Right atrium auricular region (tissue), 2 donors: ENCODE measurements around the gene WDR87. TPM values are rescaled to one million over a fixed set of nuclear protein-coding genes. Genes with fewer than 3 reads are reported as not detected.

ENCODE experiments used
- DNase-seq: peaks from one replicate; pipeline ENCODE4 v3.0.0-alpha.2; 2019; ENCODE audit warnings: low spot score
- H3K27ac ChIP-seq, 2 donors: fragments of 200-600 bp; sonication (generic); 1 replicate in 1 of 2; 2 replicates in 1 of 2; pipeline ENCODE4 v1.5.1; 2016 to 2019
- H3K27me3 ChIP-seq, 2 donors: fragments of 200-600 bp; sonication (generic); one replicate each; pipeline versions ENCODE4 v1.5.1 to v1.6.0; 2017 to 2019
- H3K36me3 ChIP-seq: fragments of 200-600 bp; sonication (generic); one replicate; pipeline ENCODE4 v1.5.1; 2016
- H3K4me1 ChIP-seq, 2 donors: fragments of 200-600 bp; sonication (generic); one replicate each; pipeline versions ENCODE4 v1.5.1 to v1.6.0; 2017 to 2019
- H3K4me3 ChIP-seq, 2 donors: fragments of 200-600 bp; sonication (generic); 1 replicate in 1 of 2; 2 replicates in 1 of 2; pipeline ENCODE4 v1.5.1; 2017 to 2019; ENCODE audit warnings: mild to moderate bottlenecking in 1 of 2, moderate library complexity in 1 of 2
- H3K9me3 ChIP-seq, 2 donors: fragments of 200-600 bp; sonication (generic); one replicate each; pipeline ENCODE4 v1.5.1; 2019
- CTCF ChIP-seq, 2 donors: fragments of 200-600 bp; sonication (generic); IDR thresholded peaks; one replicate each; pipeline ENCODE4 v1.5.1; 2019; ENCODE audit warnings: antibody characterized with exemption in 2 of 2
- total RNA-seq, 2 donors: library from RNA; depleted of rRNA; stranded (reverse); fragments of >200 nt; gene quantifications; one replicate each; pipeline ENCODE4 v1.1.0, GENCODE V29; 2016

WDR87 gene
- total RNA-seq, 2 donors from 2014 or later, result not detected

GRCh38 chr19:37942516-37942902, 36.1 kb upstream of the WDR87 start:
- Histone ChIP-seq H3K4me3 (no peak overlapping the region), H3K36me3 (no peaks in the 10 kb centered on the region), H3K9me3 (no peaks in the 10 kb centered on the region), H3K4me1 (no peaks in the 10 kb centered on the region), H3K27me3 (no peaks in the 10 kb centered on the region), H3K27ac (no peak overlapping the region)
- TF ChIP-seq CTCF (IDR thresholded peaks at IDR 0.05), result no peak
- no peak for DNase-seq

- TF ChIP-seq CTCF (IDR thresholded peaks at IDR 0.05), result no peak
- no peak for DNase-seq
Measured at GRCh38 chr19:37941782-37942515, 35.6 kb upstream of the WDR87 start.

GRCh38 chr19:37938353-37938752, 32.0 kb upstream of the WDR87 start:
- Histone ChIP-seq H3K36me3 (no peaks in the 10 kb centered on the region), H3K4me1 (peaks cover 0 to 13% of the 10 kb centered on the region in 2 donors), H3K27me3 (no peaks in the 10 kb centered on the region), H3K27ac (no peak overlapping the region), H3K9me3 (peaks cover 0 to 14% of the 10 kb centered on the region in 2 donors), H3K4me3 (no peak overlapping the region)
- no peak for TF ChIP-seq CTCF (IDR thresholded peaks at IDR 0.05)
- no peak for DNase-seq

More at GRCh38 chr19:37941782-37942515, 35.6 kb upstream of the WDR87 start:
- H3K36me3 ChIP-seq, result no peaks in the 10 kb centered on the region
- no peaks in the 10 kb centered on the region for H3K4me1 ChIP-seq
- no peak overlapping the region for H3K4me3 ChIP-seq
- H3K9me3 ChIP-seq, result no peaks in the 10 kb centered on the region
- no peak overlapping the region for H3K27ac ChIP-seq
- no peaks in the 10 kb centered on the region for H3K27me3 ChIP-seq

GRCh38 chr19:37936886-37937285, 30.5 kb upstream of the WDR87 start:
- no peak for DNase-seq
- H3K36me3 ChIP-seq, result no peaks in the 10 kb centered on the region
- peaks cover 0 to 27% of the 10 kb centered on the region in 2 donors for H3K4me1 ChIP-seq
- H3K9me3 ChIP-seq, result peaks cover 0 to 14% of the 10 kb centered on the region in 2 donors
- H3K27ac ChIP-seq, result no peak overlapping the region
- no peak for TF ChIP-seq CTCF (IDR thresholded peaks at IDR 0.05)
- no peak overlapping the region for H3K4me3 ChIP-seq
- H3K27me3 ChIP-seq, result no peaks in the 10 kb centered on the region

GRCh38 chr19:37936166-37936565, 29.8 kb upstream of the WDR87 start:
- TF ChIP-seq CTCF (IDR thresholded peaks at IDR 0.05), result no peak
- H3K36me3 ChIP-seq, result no peaks in the 10 kb centered on the region

GRCh38 chr19:37935341-37935740, 28.9 kb upstream of the WDR87 start:
- Histone ChIP-seq H3K9me3 (peaks cover 0 to 14% of the 10 kb centered on the region in 2 donors), H3K36me3 (no peaks in the 10 kb centered on the region), H3K27me3 (no peaks in the 10 kb centered on the region), H3K27ac (no peak overlapping the region), H3K4me1 (peaks cover 0 to 35% of the 10 kb centered on the region in 2 donors), H3K4me3 (no peak overlapping the region)
- no peak for TF ChIP-seq CTCF (IDR thresholded peaks at IDR 0.05)
- no peak for DNase-seq

More at GRCh38 chr19:37936166-37936565, 29.8 kb upstream of the WDR87 start:
- Histone ChIP-seq H3K9me3 (peaks cover 0 to 14% of the 10 kb centered on the region in 2 donors), H3K27me3 (no peaks in the 10 kb centered on the region), H3K27ac (no peak overlapping the region), H3K4me3 (no peak overlapping the region), H3K4me1 (peaks cover 0 to 34% of the 10 kb centered on the region in 2 donors)
- DNase-seq, result no peak
